ENCODE measurements around the gene ETF1.

The ETF1 gene

GRCh38 chr5:138559937-138560336 lies 16.9 kb upstream of the ETF1 start:
- Histone ChIP-seq H3K4me1 (ENCODE audit: insufficient read depth, low read length) (no peaks in the 10 kb centered on the region), H3K4me3 (ENCODE audit: low read depth in 1 of 2, low read length in 2 of 2) (no peak overlapping the region), H3K36me3 (ENCODE audit: insufficient read depth, low read length) (peaks cover 80% of the 10 kb centered on the region), H3K27ac (ENCODE audit: low read depth, low read length) (no peak overlapping the region), H3K9ac (ENCODE audit: low read length) (no peak overlapping the region), H3K27me3 (ENCODE audit: control insufficient read depth in 1 of 2, insufficient read depth in 2 of 2, low read length in 2 of 2) (no peaks in the 10 kb centered on the region), H3K9me3 (ENCODE audit: low read length) (no peaks in the 10 kb centered on the region)

- H3K9me3 ChIP-seq (ENCODE audit: low read length) = no peaks in the 10 kb centered on the region
- H3K4me3 ChIP-seq (ENCODE audit: low read depth in 1 of 2, low read length in 2 of 2) = no peak overlapping the region
- no peaks in the 10 kb centered on the region for H3K27me3 ChIP-seq (ENCODE audit: control insufficient read depth in 1 of 2, insufficient read depth in 2 of 2, low read length in 2 of 2)
- H3K27ac ChIP-seq (ENCODE audit: low read depth, low read length) = no peak overlapping the region
- H3K4me1 ChIP-seq (ENCODE audit: insufficient read depth, low read length) = no peaks in the 10 kb centered on the region
- H3K36me3 ChIP-seq (ENCODE audit: insufficient read depth, low read length) = peaks cover 69% of the 10 kb centered on the region
- no peak overlapping the region for H3K9ac ChIP-seq (ENCODE audit: low read length)
Observed at GRCh38 chr5:138557677-138558076, 14.6 kb upstream of the ETF1 start.

- Histone ChIP-seq H3K36me3 (ENCODE audit: insufficient read depth, low read length) (peaks cover 42% of the 10 kb centered on the region), H3K27me3 (ENCODE audit: control insufficient read depth in 1 of 2, insufficient read depth in 2 of 2, low read length in 2 of 2) (no peaks in the 10 kb centered on the region), H3K4me1 (ENCODE audit: insufficient read depth, low read length) (no peaks in the 10 kb centered on the region), H3K9ac (ENCODE audit: low read length) (no peak overlapping the region), H3K4me3 (ENCODE audit: low read depth in 1 of 2, low read length in 2 of 2) (no peak overlapping the region), H3K9me3 (ENCODE audit: low read length) (no peaks in the 10 kb centered on the region), H3K27ac (ENCODE audit: low read depth, low read length) (no peak overlapping the region)
Observed at GRCh38 chr5:138554143-138554542, 11.1 kb upstream of the ETF1 start.

GRCh38 chr5:138553437-138554095 lies 10.5 kb upstream of the ETF1 start:
- Histone ChIP-seq H3K36me3 (ENCODE audit: insufficient read depth, low read length) (peaks cover 37% of the 10 kb centered on the region), H3K27ac (ENCODE audit: low read depth, low read length) (no peak overlapping the region), H3K9me3 (ENCODE audit: low read length) (no peaks in the 10 kb centered on the region), H3K4me3 (ENCODE audit: low read depth in 1 of 2, low read length in 2 of 2) (no peak overlapping the region), H3K27me3 (ENCODE audit: control insufficient read depth in 1 of 2, insufficient read depth in 2 of 2, low read length in 2 of 2) (no peaks in the 10 kb centered on the region), H3K4me1 (ENCODE audit: insufficient read depth, low read length) (no peaks in the 10 kb centered on the region), H3K9ac (ENCODE audit: low read length) (no peak overlapping the region)

GRCh38 chr5:138552657-138553056 lies 9.6 kb upstream of the ETF1 start:
- Histone ChIP-seq H3K4me3 (ENCODE audit: low read depth in 1 of 2, low read length in 2 of 2) (no peak overlapping the region), H3K27me3 (ENCODE audit: control insufficient read depth in 1 of 2, insufficient read depth in 2 of 2, low read length in 2 of 2) (no peaks in the 10 kb centered on the region), H3K4me1 (ENCODE audit: insufficient read depth, low read length) (peaks cover 5% of the 10 kb centered on the region), H3K27ac (ENCODE audit: low read depth, low read length) (no peak overlapping the region), H3K36me3 (ENCODE audit: insufficient read depth, low read length) (peaks cover 27% of the 10 kb centered on the region), H3K9me3 (ENCODE audit: low read length) (no peaks in the 10 kb centered on the region), H3K9ac (ENCODE audit: low read length) (no peak overlapping the region)

GRCh38 chr5:138549414-138549813 lies 6.4 kb upstream of the ETF1 start:
- H3K9me3 ChIP-seq (ENCODE audit: low read length) = no peaks in the 10 kb centered on the region
- peaks cover 29% of the 10 kb centered on the region for H3K4me1 ChIP-seq (ENCODE audit: insufficient read depth, low read length)
- H3K27ac ChIP-seq (ENCODE audit: low read depth, low read length) = no peak overlapping the region
- no peaks in the 10 kb centered on the region for H3K27me3 ChIP-seq (ENCODE audit: control insufficient read depth in 1 of 2, insufficient read depth in 2 of 2, low read length in 2 of 2)
- no peak overlapping the region for H3K4me3 ChIP-seq (ENCODE audit: low read depth in 1 of 2, low read length in 2 of 2)
- no peak overlapping the region for H3K9ac ChIP-seq (ENCODE audit: low read length)
- H3K36me3 ChIP-seq (ENCODE audit: insufficient read depth, low read length) = no peaks in the 10 kb centered on the region

GRCh38 chr5:138545919-138546562 lies 3.0 kb upstream of the ETF1 start:
- no peak overlapping the region for H3K9ac ChIP-seq (ENCODE audit: low read length)
- peaks cover 42% of the 10 kb centered on the region for H3K4me1 ChIP-seq (ENCODE audit: insufficient read depth, low read length)
- H3K4me3 ChIP-seq (ENCODE audit: low read depth in 1 of 2, low read length in 2 of 2) = no peak overlapping the region

GRCh38 chr5:138544181-138545134 lies 1.4 kb upstream of the ETF1 start:
- H3K4me1 ChIP-seq (ENCODE audit: insufficient read depth, low read length) = peaks cover 53% of the 10 kb centered on the region
- H3K27me3 ChIP-seq (ENCODE audit: control insufficient read depth in 1 of 2, insufficient read depth in 2 of 2, low read length in 2 of 2) = no peaks in the 10 kb centered on the region
- H3K27ac ChIP-seq (ENCODE audit: low read depth, low read length) = peak overlapping the region; percentile 90
- H3K4me3 ChIP-seq (ENCODE audit: low read depth in 1 of 2, low read length in 2 of 2) = peak overlapping the region; percentile 82 to 95
- H3K36me3 ChIP-seq (ENCODE audit: insufficient read depth, low read length) = no peaks in the 10 kb centered on the region
- no peaks in the 10 kb centered on the region for H3K9me3 ChIP-seq (ENCODE audit: low read length)
- H3K9ac ChIP-seq (ENCODE audit: low read length) = peak overlapping the region; percentile 98

More at GRCh38 chr5:138545919-138546562, 3.0 kb upstream of the ETF1 start:
- Histone ChIP-seq H3K27ac (ENCODE audit: low read depth, low read length) (no peak overlapping the region), H3K9me3 (ENCODE audit: low read length) (no peaks in the 10 kb centered on the region), H3K36me3 (ENCODE audit: insufficient read depth, low read length) (no peaks in the 10 kb centered on the region), H3K27me3 (ENCODE audit: control insufficient read depth in 1 of 2, insufficient read depth in 2 of 2, low read length in 2 of 2) (no peaks in the 10 kb centered on the region)

GRCh38 chr5:138543730-138544104 lies 681 bp upstream of the ETF1 start:
- no peaks in the 10 kb centered on the region for H3K27me3 ChIP-seq (ENCODE audit: control insufficient read depth in 1 of 2, insufficient read depth in 2 of 2, low read length in 2 of 2)
- no peaks in the 10 kb centered on the region for H3K36me3 ChIP-seq (ENCODE audit: insufficient read depth, low read length)
- peak overlapping the region; percentile 90 for H3K27ac ChIP-seq (ENCODE audit: low read depth, low read length)
- no peaks in the 10 kb centered on the region for H3K9me3 ChIP-seq (ENCODE audit: low read length)
- H3K4me3 ChIP-seq (ENCODE audit: low read depth in 1 of 2, low read length in 2 of 2) = peak overlapping the region; percentile 82 to 95
- H3K9ac ChIP-seq (ENCODE audit: low read length) = peak overlapping the region; percentile 98
- H3K4me1 ChIP-seq (ENCODE audit: insufficient read depth, low read length) = peaks cover 53% of the 10 kb centered on the region

- H3K9ac ChIP-seq (ENCODE audit: low read length) = peak overlapping the region; percentile 94
- H3K4me3 ChIP-seq (ENCODE audit: low read depth in 1 of 2, low read length in 2 of 2) = peak overlapping the region; percentile 84 to 92
- H3K36me3 ChIP-seq (ENCODE audit: insufficient read depth, low read length) = no peaks in the 10 kb centered on the region
- H3K27me3 ChIP-seq (ENCODE audit: control insufficient read depth in 1 of 2, insufficient read depth in 2 of 2, low read length in 2 of 2) = no peaks in the 10 kb centered on the region
- peaks cover 47% of the 10 kb centered on the region for H3K4me1 ChIP-seq (ENCODE audit: insufficient read depth, low read length)
- H3K9me3 ChIP-seq (ENCODE audit: low read length) = no peaks in the 10 kb centered on the region
- peak overlapping the region; percentile 95 for H3K27ac ChIP-seq (ENCODE audit: low read depth, low read length)
Observed at GRCh38 chr5:138542180-138542955, 668 bp downstream of the ETF1 start.

All from muscle layer of colon (tissue), 2 donors.